SH-SY5Y (cell line): Measurements from ENCODE around the gene GTSE1.

ENCODE experiments used
- GATA2 ChIP-seq: IDR thresholded peaks from 2 replicates; pipeline ENCODE4 v1.6.1; 2011; ENCODE audit warnings: mild to moderate bottlenecking, low read depth, low read length
- GATA3 ChIP-seq: IDR thresholded peaks from 2 replicates; pipeline ENCODE4 v1.6.1; 2011; ENCODE audit warnings: low read depth, mild to moderate bottlenecking, low read length, moderate library complexity

Gene GTSE1

GRCh38 chr22:46355369-46355995 is 58.8 kb downstream of the GTSE1 start:
- TF ChIP-seq GATA2 = no peak
- no peak for TF ChIP-seq GATA3

- TF ChIP-seq GATA2 (no peak), GATA3 (no peak)
These were observed 59.4 kb downstream of the GTSE1 start for GRCh38 chr22:46355996-46356471.

GRCh38 chr22:46356496-46357480 is 60.1 kb downstream of the GTSE1 start:
- TF ChIP-seq GATA2 = no peak
- no peak for TF ChIP-seq GATA3

- no peak for TF ChIP-seq GATA2
- no peak for TF ChIP-seq GATA3
These were observed 61.2 kb downstream of the GTSE1 start for GRCh38 chr22:46357711-46358520.

- no peak for TF ChIP-seq GATA2
- TF ChIP-seq GATA3 = no peak
These were observed 62.1 kb downstream of the GTSE1 start for GRCh38 chr22:46358766-46359165.

GRCh38 chr22:46359362-46359761 is 62.7 kb downstream of the GTSE1 start:
- TF ChIP-seq GATA3 (no peak), GATA2 (no peak)

- TF ChIP-seq GATA2 (no peak), GATA3 (no peak)
These were observed 63.4 kb downstream of the GTSE1 start for GRCh38 chr22:46360097-46360496.

- TF ChIP-seq GATA3 = no peak
- no peak for TF ChIP-seq GATA2
These were observed 64.2 kb downstream of the GTSE1 start for GRCh38 chr22:46360891-46361290.

- TF ChIP-seq GATA3 (no peak), GATA2 (no peak)
These were observed 65.1 kb downstream of the GTSE1 start for GRCh38 chr22:46361826-46362202.

- TF ChIP-seq GATA3 = no peak
- no peak for TF ChIP-seq GATA2
These were observed 65.7 kb downstream of the GTSE1 start for GRCh38 chr22:46362203-46362933.

GRCh38 chr22:46362934-46363515 is 66.4 kb downstream of the GTSE1 start:
- TF ChIP-seq GATA2 = no peak
- no peak for TF ChIP-seq GATA3

- TF ChIP-seq GATA2 (no peak), GATA3 (no peak)
These were observed 67.1 kb downstream of the GTSE1 start for GRCh38 chr22:46363611-46364321.
